ENCODE measurements around the gene N4BP3.

The N4BP3 gene

GRCh38 chr5:178141550-178141949 lies 28.2 kb downstream of the N4BP3 start:
- DNase-seq (ENCODE audit: insufficient read length) (no peak), FAIRE-seq (no peak)
- no peak for TF ChIP-seq POLR2A (IDR thresholded peaks at IDR 0.05; ENCODE audit: low read depth, low read length)
- TF ChIP-seq TAF1 (IDR thresholded peaks at IDR 0.05; ENCODE audit: borderline replicate concordance, low read depth, low read length) = no peak
- no peak for TF ChIP-seq POLR2AphosphoS5 (IDR thresholded peaks at IDR 0.05; ENCODE audit: low read depth, low read length)

- FAIRE-seq = no peak
- TF ChIP-seq POLR2A (IDR thresholded peaks at IDR 0.05; ENCODE audit: low read depth, low read length) (no peak), POLR2AphosphoS5 (IDR thresholded peaks at IDR 0.05; ENCODE audit: low read depth, low read length) (no peak), TAF1 (IDR thresholded peaks at IDR 0.05; ENCODE audit: borderline replicate concordance, low read depth, low read length) (no peak)
- no peak for DNase-seq (ENCODE audit: insufficient read length)
Observed at GRCh38 chr5:178142642-178143041, 29.3 kb downstream of the N4BP3 start.

GRCh38 chr5:178143246-178143645 lies 29.9 kb downstream of the N4BP3 start:
- no peak for FAIRE-seq
- TF ChIP-seq TAF1 (IDR thresholded peaks at IDR 0.05; ENCODE audit: borderline replicate concordance, low read depth, low read length) = no peak
- DNase-seq (ENCODE audit: insufficient read length) = no peak

- DNase-seq (ENCODE audit: insufficient read length) (no peak), FAIRE-seq (no peak)
- no peak for TF ChIP-seq POLR2A (IDR thresholded peaks at IDR 0.05; ENCODE audit: low read depth, low read length)
- no peak; the same call in 1 of the 2 replicates for TF ChIP-seq POLR2AphosphoS5 (IDR thresholded peaks at IDR 0.05; ENCODE audit: low read depth, low read length)
- TF ChIP-seq TAF1 (IDR thresholded peaks at IDR 0.05; ENCODE audit: borderline replicate concordance, low read depth, low read length) = no peak
Observed at GRCh38 chr5:178143901-178144300, 30.6 kb downstream of the N4BP3 start.

GRCh38 chr5:178145965-178146820 lies 32.9 kb downstream of the N4BP3 start:
- TF ChIP-seq POLR2AphosphoS5 (IDR thresholded peaks at IDR 0.05; ENCODE audit: low read depth, low read length) (no peak; the same call in none of the 2 replicates), TAF1 (IDR thresholded peaks at IDR 0.05; ENCODE audit: borderline replicate concordance, low read depth, low read length) (no peak), POLR2A (IDR thresholded peaks at IDR 0.05; ENCODE audit: low read depth, low read length) (no peak)
- peak; percentile 93 for FAIRE-seq
- DNase-seq (ENCODE audit: insufficient read length) = peak; percentile 71

- no peak for DNase-seq (ENCODE audit: insufficient read length)
- no peak for TF ChIP-seq POLR2A (IDR thresholded peaks at IDR 0.05; ENCODE audit: low read depth, low read length)
- TF ChIP-seq TAF1 (IDR thresholded peaks at IDR 0.05; ENCODE audit: borderline replicate concordance, low read depth, low read length) = no peak
- no peak for TF ChIP-seq POLR2AphosphoS5 (IDR thresholded peaks at IDR 0.05; ENCODE audit: low read depth, low read length)
- FAIRE-seq = no peak
Observed at GRCh38 chr5:178147406-178147805, 34.1 kb downstream of the N4BP3 start.

GRCh38 chr5:178149199-178149932 lies 36.0 kb downstream of the N4BP3 start:
- FAIRE-seq (no peak), DNase-seq (ENCODE audit: insufficient read length) (no peak)

GRCh38 chr5:178150977-178151734 lies 37.8 kb downstream of the N4BP3 start:
- DNase-seq (ENCODE audit: insufficient read length) (no peak), FAIRE-seq (no peak)
- TF ChIP-seq POLR2AphosphoS5 (IDR thresholded peaks at IDR 0.05; ENCODE audit: low read depth, low read length) (no peak), TAF1 (IDR thresholded peaks at IDR 0.05; ENCODE audit: borderline replicate concordance, low read depth, low read length) (no peak), POLR2A (IDR thresholded peaks at IDR 0.05; ENCODE audit: low read depth, low read length) (no peak)

More at GRCh38 chr5:178149199-178149932, 36.0 kb downstream of the N4BP3 start:
- no peak for TF ChIP-seq POLR2AphosphoS5 (IDR thresholded peaks at IDR 0.05; ENCODE audit: low read depth, low read length)
- no peak for TF ChIP-seq POLR2A (IDR thresholded peaks at IDR 0.05; ENCODE audit: low read depth, low read length)
- TF ChIP-seq TAF1 (IDR thresholded peaks at IDR 0.05; ENCODE audit: borderline replicate concordance, low read depth, low read length) = no peak

- DNase-seq (ENCODE audit: insufficient read length) (no peak), FAIRE-seq (no peak)
- no peak; the same call in 1 of the 2 replicates for TF ChIP-seq POLR2A (IDR thresholded peaks at IDR 0.05; ENCODE audit: low read depth, low read length)
- 0 out of 2 replicates have a peak, but pooled peaks have one; percentile 6 for TF ChIP-seq POLR2AphosphoS5 (IDR thresholded peaks at IDR 0.05; ENCODE audit: low read depth, low read length)
Observed at GRCh38 chr5:178152491-178153444, 39.4 kb downstream of the N4BP3 start.

GRCh38 chr5:178153530-178154340 lies 40.4 kb downstream of the N4BP3 start, which contains the start of gene NHP2:
TSS of gene NHP2 (minus strand) at chr5:178153885. CDS start at chr5:178153817, 68 bp downstream.
- TF ChIP-seq TAF1 (IDR thresholded peaks at IDR 0.05; ENCODE audit: borderline replicate concordance, low read depth, low read length) (no peak), POLR2AphosphoS5 (IDR thresholded peaks at IDR 0.05; ENCODE audit: low read depth, low read length) (peak; percentile 48; the same call in 1 of the 2 replicates), POLR2A (IDR thresholded peaks at IDR 0.05; ENCODE audit: low read depth, low read length) (peak; percentile 56; the same call in 1 of the 2 replicates)
- DNase-seq (ENCODE audit: insufficient read length) (peak; percentile 90), FAIRE-seq (peak; percentile 95)
